ENCODE results near the gene GRN.

- no peak for TF ChIP-seq POLR2A (IDR thresholded peaks at IDR 0.05)
- no peak for TF ChIP-seq CTCF (IDR thresholded peaks at IDR 0.05)
These were observed 17.4 kb downstream of the GRN start for GRCh38 chr17:44362459-44362948.
